ENCODE data around the gene SZT2. TPM values are rescaled to one million over a fixed set of nuclear protein-coding genes. Genes with fewer than 3 reads are reported as not detected.
A peak's percentile ranks its signal among the peaks of the same experiment; 100 is the strongest.

SZT2 gene
- total and polyA plus RNA-seq, 2 of the 13 experiments (the other 11 are each of a cell fraction or from before 2014, with no cell fraction given): 8.0 to 8.8 TPM

DNA sequence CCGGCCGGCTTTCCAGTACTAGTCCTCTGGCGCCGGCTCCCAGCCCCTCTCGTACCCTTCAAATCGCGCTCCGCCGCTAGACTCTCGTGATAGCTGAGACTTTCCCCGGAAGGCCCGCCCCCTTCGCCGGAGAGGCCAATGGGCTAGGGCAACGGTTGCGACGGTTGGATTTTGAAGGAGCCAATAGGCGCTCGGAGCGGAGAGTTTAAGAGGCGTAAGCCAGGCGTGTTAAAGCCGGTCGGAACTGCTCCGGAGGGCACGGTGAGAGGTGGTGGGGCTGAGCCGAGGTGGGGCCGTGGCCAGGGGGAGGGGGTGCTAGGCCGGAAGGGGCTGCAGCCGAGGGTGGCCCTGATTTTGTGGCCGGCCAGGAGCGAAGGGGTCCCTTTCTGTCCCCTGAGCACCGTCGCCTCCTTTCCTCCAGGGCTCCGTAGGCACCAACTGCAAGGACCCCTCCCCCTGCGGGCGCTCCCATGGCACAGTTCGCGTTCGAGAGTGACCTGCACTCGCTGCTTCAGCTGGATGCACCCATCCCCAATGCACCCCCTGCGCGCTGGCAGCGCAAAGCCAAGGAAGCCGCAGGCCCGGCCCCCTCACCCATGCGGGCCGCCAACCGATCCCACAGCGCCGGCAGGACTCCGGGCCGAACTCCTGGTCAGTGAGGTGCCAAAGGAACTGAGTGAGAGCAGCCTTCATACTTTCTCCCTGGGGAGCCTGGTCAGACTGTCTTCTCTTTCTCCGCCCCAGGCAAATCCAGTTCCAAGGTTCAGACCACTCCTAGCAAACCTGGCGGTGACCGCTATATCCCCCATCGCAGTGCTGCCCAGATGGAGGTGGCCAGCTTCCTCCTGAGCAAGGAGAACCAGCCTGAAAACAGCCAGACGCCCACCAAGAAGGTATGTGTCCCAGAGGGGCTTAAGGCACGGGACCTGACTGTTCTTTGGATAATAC, 30.7 kb upstream of the SZT2 start, which contains the start of gene CDC20 (continued):
- TF ChIP-seq ZBTB8A (CRISPR knock-in tag; IDR thresholded peaks at IDR 0.05; ENCODE audit: borderline replicate concordance, low read depth) (no peak), PHF20 (CRISPR knock-in tag; IDR thresholded peaks at IDR 0.05) (peak; percentile 57; the same call in 1 of the 2 replicates), NCOR1 (IDR thresholded peaks at IDR 0.05; ENCODE audit: borderline replicate concordance, low read length) (no peak), KDM5A (IDR thresholded peaks at IDR 0.05; ENCODE audit: borderline replicate concordance, low read length) (peak; percentile 70), STAT5B (CRISPR knock-in tag; IDR thresholded peaks at IDR 0.05) (no peak), ZNF253 (CRISPR knock-in tag; IDR thresholded peaks at IDR 0.05; ENCODE audit: borderline replicate concordance) (peak; percentile 79; the same call in 1 of the 2 replicates), GLI4 (CRISPR knock-in tag; IDR thresholded peaks at IDR 0.05; ENCODE audit: borderline replicate concordance) (no peak), SMARCE1 (IDR thresholded peaks at IDR 0.05; ENCODE audit: borderline replicate concordance) (no peak), U2AF2 (IDR thresholded peaks at IDR 0.05; ENCODE audit: low read depth, low read length) (no peak), ZNF768 (CRISPR knock-in tag; IDR thresholded peaks at IDR 0.05) (no peak), MED13 (CRISPR knock-in tag; IDR thresholded peaks at IDR 0.05) (peak; percentile 51; the same call in 1 of the 2 replicates), GTF2F1 (IDR thresholded peaks at IDR 0.05; ENCODE audit: low read length) (0 out of 2 replicates have a peak, but pooled peaks have one; percentile 4), ZNF598 (CRISPR knock-in tag; IDR thresholded peaks at IDR 0.05; ENCODE audit: borderline replicate concordance) (no peak), ZNF724P (CRISPR knock-in tag; IDR thresholded peaks at IDR 0.05; ENCODE audit: borderline replicate concordance) (peak; percentile 98)
- TF ChIP-seq, protein P1, sequence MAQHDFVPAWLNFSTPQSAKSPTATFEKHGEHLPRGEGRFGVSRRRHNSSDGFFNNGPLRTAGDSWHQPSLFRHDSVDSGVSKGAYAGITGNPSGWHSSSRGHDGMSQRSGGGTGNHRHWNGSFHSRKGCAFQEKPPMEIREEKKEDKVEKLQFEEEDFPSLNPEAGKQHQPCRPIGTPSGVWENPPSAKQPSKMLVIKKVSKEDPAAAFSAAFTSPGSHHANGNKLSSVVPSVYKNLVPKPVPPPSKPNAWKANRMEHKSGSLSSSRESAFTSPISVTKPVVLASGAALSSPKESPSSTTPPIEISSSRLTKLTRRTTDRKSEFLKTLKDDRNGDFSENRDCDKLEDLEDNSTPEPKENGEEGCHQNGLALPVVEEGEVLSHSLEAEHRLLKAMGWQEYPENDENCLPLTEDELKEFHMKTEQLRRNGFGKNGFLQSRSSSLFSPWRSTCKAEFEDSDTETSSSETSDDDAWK (CRISPR knock-in tag; IDR thresholded peaks at IDR 0.05): no peak
- TF ChIP-seq, protein P2, sequence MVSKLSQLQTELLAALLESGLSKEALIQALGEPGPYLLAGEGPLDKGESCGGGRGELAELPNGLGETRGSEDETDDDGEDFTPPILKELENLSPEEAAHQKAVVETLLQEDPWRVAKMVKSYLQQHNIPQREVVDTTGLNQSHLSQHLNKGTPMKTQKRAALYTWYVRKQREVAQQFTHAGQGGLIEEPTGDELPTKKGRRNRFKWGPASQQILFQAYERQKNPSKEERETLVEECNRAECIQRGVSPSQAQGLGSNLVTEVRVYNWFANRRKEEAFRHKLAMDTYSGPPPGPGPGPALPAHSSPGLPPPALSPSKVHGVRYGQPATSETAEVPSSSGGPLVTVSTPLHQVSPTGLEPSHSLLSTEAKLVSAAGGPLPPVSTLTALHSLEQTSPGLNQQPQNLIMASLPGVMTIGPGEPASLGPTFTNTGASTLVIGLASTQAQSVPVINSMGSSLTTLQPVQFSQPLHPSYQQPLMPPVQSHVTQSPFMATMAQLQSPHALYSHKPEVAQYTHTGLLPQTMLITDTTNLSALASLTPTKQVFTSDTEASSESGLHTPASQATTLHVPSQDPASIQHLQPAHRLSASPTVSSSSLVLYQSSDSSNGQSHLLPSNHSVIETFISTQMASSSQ (IDR thresholded peaks at IDR 0.05; ENCODE audit: low read depth): no peak
- TF ChIP-seq, protein P2 (CRISPR knock-in tag; IDR thresholded peaks at IDR 0.05; ENCODE audit: borderline replicate concordance): no peak
- TF ChIP-seq, protein P3, sequence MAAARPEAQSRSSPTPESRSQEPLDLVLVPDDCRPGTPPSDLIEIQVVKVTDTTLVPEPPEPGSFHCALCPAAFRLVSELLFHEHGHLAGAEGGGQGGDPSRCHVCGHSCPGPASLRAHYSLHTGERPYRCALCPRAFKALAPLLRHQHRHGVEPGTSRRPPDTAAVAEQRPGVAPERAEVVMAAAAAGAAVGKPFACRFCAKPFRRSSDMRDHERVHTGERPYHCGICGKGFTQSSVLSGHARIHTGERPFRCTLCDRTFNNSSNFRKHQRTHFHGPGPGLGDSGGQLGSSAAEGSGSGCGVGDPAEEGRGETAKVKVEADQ (CRISPR knock-in tag; IDR thresholded peaks at IDR 0.05; ENCODE audit: borderline replicate concordance): no peak
- TF ChIP-seq, protein P4, sequence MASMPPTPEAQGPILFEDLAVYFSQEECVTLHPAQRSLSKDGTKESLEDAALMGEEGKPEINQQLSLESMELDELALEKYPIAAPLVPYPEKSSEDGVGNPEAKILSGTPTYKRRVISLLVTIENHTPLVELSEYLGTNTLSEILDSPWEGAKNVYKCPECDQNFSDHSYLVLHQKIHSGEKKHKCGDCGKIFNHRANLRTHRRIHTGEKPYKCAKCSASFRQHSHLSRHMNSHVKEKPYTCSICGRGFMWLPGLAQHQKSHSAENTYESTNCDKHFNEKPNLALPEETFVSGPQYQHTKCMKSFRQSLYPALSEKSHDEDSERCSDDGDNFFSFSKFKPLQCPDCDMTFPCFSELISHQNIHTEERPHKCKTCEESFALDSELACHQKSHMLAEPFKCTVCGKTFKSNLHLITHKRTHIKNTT (CRISPR knock-in tag; IDR thresholded peaks at IDR 0.05): no peak
- TF ChIP-seq, protein P5, sequence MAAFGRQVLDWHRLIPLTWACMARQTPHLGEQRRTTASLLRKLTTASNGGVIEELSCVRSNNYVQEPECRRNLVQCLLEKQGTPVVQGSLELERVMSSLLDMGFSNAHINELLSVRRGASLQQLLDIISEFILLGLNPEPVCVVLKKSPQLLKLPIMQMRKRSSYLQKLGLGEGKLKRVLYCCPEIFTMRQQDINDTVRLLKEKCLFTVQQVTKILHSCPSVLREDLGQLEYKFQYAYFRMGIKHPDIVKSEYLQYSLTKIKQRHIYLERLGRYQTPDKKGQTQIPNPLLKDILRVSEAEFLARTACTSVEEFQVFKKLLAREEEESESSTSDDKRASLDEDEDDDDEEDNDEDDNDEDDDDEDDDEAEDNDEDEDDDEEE (CRISPR knock-in tag; IDR thresholded peaks at IDR 0.05): no peak
